ENCODE measurements around the gene FUT7. TPM values are rescaled to one million over a fixed set of nuclear protein-coding genes. Genes with fewer than 3 reads are reported as not detected.

The FUT7 gene
- total and polyA plus RNA-seq, 9 of the 15 experiments (the other 6 are each of a cell fraction or from before 2014, with no cell fraction given), result not detected

DNA sequence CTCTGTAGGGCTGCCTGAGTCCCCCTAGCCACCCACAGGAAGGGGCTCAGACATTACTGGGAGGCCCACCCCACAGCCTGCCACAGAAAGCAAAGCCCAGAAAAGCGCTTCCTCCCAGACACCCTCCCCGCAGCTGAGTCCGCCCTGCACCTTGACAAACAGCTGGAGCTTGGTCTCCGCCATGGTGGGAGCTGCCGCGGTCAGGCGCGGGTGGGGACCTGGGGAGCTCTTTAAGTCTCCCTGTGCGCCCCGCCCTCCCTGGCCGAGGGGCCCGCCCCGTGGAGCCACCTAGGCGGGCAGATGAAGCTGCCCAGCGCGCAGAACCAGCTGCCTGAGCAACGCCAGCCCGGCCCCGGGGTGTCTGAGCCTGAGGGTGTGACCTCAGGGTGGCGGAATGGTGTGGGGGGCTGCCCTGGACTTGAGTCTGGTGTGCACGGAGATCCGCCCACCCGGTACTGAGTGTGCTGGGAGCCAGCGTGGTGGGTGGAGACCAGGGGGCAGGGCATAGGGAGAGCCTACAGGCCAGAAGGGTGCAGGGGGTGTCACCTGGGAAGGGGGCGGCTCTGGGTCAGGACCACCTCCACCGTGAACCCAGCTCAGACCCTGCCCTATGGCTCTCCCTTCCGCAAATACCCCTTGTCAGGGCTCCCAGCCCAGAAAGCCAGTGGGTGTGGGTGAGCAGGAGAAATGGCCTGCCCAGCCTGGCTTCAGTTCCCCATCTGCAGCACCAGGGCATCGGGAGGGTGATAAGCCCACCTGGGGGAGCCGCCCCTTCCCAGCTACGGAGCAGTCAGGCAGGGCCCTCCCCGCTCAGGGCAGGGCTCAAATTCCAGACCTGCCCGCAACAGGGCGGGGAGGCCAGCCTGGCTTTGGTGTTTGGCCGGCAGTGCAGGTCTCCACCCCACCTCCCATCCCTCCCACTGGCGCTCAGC is 35.3 kb downstream of the FUT7 start, which contains the start of gene CLIC3 (continued):
- TF ChIP-seq GTF2F1 (IDR thresholded peaks at IDR 0.05; ENCODE audit: low read depth, low read length) (no peak), CC2D1A (IDR thresholded peaks at IDR 0.05) (no peak), ZNF586 (CRISPR knock-in tag; conservative IDR thresholded peaks at IDR 0.05) (no peak), FIP1L1 (IDR thresholded peaks at IDR 0.05; ENCODE audit: low read depth, low read length, poor library complexity, severe bottlenecking) (peak; percentile 28), ZNF445 (CRISPR knock-in tag; IDR thresholded peaks at IDR 0.05; ENCODE audit: low read depth) (no peak), RBM17 (IDR thresholded peaks at IDR 0.05; ENCODE audit: borderline replicate concordance, low read depth, low read length) (no peak), NFRKB (IDR thresholded peaks at IDR 0.05; ENCODE audit: low read depth) (no peak), ZBTB7A (IDR thresholded peaks at IDR 0.05; ENCODE audit: borderline replicate concordance, control insufficient read depth, low read depth, low read length) (peak; percentile 61), RBFOX2 (IDR thresholded peaks at IDR 0.05; ENCODE audit: low read depth, low read length) (no peak), KLF10 (CRISPR knock-in tag; IDR thresholded peaks at IDR 0.05) (no peak), POLR2G (IDR thresholded peaks at IDR 0.05; ENCODE audit: low read depth, low read length) (peak; percentile 75), FOXA1 (IDR thresholded peaks at IDR 0.05; ENCODE audit: borderline replicate concordance) (no peak), ZNF583 (CRISPR knock-in tag; IDR thresholded peaks at IDR 0.05) (no peak), SRSF7 (optimal IDR thresholded peaks at IDR 0.05; ENCODE audit: low read depth, low read length) (no peak), ZNF431 (CRISPR knock-in tag; IDR thresholded peaks at IDR 0.05) (no peak), ZNF124 (CRISPR knock-in tag; IDR thresholded peaks at IDR 0.05) (no peak), SLC30A9 (CRISPR knock-in tag; IDR thresholded peaks at IDR 0.05) (no peak), ZNF668 (CRISPR knock-in tag; IDR thresholded peaks at IDR 0.05) (no peak)
- TF ChIP-seq, protein P1, sequence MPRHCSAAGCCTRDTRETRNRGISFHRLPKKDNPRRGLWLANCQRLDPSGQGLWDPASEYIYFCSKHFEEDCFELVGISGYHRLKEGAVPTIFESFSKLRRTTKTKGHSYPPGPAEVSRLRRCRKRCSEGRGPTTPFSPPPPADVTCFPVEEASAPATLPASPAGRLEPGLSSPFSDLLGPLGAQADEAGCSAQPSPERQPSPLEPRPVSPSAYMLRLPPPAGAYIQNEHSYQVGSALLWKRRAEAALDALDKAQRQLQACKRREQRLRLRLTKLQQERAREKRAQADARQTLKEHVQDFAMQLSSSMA (CRISPR knock-in tag; IDR thresholded peaks at IDR 0.05), result no peak
- TF ChIP-seq, protein P2, sequence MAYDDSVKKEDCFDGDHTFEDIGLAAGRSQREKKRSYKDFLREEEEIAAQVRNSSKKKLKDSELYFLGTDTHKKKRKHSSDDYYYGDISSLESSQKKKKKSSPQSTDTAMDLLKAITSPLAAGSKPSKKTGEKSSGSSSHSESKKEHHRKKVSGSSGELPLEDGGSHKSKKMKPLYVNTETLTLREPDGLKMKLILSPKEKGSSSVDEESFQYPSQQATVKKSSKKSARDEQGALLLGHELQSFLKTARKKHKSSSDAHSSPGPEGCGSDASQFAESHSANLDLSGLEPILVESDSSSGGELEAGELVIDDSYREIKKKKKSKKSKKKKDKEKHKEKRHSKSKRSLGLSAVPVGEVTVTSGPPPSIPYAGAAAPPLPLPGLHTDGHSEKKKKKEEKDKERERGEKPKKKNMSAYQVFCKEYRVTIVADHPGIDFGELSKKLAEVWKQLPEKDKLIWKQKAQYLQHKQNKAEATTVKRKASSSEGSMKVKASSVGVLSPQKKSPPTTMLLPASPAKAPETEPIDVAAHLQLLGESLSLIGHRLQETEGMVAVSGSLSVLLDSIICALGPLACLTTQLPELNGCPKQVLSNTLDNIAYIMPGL (CRISPR knock-in tag; IDR thresholded peaks at IDR 0.05), result no peak
- TF ChIP-seq, protein P3, sequence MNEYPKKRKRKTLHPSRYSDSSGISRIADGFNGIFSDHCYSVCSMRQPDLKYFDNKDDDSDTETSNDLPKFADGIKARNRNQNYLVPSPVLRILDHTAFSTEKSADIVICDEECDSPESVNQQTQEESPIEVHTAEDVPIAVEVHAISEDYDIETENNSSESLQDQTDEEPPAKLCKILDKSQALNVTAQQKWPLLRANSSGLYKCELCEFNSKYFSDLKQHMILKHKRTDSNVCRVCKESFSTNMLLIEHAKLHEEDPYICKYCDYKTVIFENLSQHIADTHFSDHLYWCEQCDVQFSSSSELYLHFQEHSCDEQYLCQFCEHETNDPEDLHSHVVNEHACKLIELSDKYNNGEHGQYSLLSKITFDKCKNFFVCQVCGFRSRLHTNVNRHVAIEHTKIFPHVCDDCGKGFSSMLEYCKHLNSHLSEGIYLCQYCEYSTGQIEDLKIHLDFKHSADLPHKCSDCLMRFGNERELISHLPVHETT (CRISPR knock-in tag; conservative IDR thresholded peaks at IDR 0.05 in 1 of 2, IDR thresholded peaks at IDR 0.05 in 1 of 2), result no peak
- TF ChIP-seq, protein P4, sequence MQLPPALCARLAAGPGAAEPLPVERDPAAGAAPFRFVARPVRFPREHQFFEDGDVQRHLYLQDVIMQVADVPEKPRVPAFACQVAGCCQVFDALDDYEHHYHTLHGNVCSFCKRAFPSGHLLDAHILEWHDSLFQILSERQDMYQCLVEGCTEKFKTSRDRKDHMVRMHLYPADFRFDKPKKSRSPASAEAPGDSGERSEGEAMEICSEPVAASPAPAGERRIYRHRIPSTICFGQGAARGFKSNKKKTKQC (CRISPR knock-in tag; IDR thresholded peaks at IDR 0.05), result no peak
- TF ChIP-seq, protein P5, sequence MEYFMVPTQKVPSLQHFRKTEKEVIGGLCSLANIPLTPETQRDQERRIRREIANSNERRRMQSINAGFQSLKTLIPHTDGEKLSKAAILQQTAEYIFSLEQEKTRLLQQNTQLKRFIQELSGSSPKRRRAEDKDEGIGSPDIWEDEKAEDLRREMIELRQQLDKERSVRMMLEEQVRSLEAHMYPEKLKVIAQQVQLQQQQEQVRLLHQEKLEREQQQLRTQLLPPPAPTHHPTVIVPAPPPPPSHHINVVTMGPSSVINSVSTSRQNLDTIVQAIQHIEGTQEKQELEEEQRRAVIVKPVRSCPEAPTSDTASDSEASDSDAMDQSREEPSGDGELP (CRISPR knock-in tag; IDR thresholded peaks at IDR 0.05; ENCODE audit: borderline replicate concordance), result peak; percentile 99
